ENCODE results near the gene DND1.

DNA sequence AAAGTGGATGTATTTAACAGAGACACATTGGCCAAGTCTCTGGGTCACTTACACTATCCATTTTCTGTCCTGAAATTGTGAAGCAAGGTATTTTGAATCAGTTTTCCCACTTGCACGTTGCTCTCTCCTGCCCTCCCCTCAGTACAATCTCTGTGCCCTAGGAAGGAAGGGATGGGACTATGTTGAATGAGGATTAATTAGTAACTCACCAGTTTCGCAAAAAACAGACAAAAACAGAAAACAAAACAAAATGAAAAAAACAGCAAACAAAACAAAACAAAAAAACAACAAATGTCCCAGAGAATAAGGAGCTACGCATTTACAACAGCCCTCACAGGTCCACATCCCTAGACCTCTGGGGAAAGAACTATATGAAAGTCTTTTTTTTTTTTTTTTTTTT, 39.3 kb downstream of the DND1 start:
- TF ChIP-seq, protein P1, sequence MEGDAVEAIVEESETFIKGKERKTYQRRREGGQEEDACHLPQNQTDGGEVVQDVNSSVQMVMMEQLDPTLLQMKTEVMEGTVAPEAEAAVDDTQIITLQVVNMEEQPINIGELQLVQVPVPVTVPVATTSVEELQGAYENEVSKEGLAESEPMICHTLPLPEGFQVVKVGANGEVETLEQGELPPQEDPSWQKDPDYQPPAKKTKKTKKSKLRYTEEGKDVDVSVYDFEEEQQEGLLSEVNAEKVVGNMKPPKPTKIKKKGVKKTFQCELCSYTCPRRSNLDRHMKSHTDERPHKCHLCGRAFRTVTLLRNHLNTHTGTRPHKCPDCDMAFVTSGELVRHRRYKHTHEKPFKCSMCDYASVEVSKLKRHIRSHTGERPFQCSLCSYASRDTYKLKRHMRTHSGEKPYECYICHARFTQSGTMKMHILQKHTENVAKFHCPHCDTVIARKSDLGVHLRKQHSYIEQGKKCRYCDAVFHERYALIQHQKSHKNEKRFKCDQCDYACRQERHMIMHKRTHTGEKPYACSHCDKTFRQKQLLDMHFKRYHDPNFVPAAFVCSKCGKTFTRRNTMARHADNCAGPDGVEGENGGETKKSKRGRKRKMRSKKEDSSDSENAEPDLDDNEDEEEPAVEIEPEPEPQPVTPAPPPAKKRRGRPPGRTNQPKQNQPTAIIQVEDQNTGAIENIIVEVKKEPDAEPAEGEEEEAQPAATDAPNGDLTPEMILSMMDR (optimal IDR thresholded peaks at IDR 0.05 in 1 of 3, IDR thresholded peaks at IDR 0.05 in 1 of 3, conservative IDR thresholded peaks at IDR 0.05 in 1 of 3; ENCODE audit: extremely low read depth in 1 of 3, insufficient read depth in 2 of 3, low read length in 3 of 3), result no peak
- no peak for TF ChIP-seq EZH2 (IDR thresholded peaks at IDR 0.05; ENCODE audit: low read length)
